Measurements from ENCODE around the gene XPO5. TPM values are rescaled to one million over a fixed set of nuclear protein-coding genes. Genes with fewer than 3 reads are reported as not detected.
"Not testable (repeated sequence)": the region's sequence is repeated elsewhere in the genome, so short reads cannot be mapped to it uniquely, and the experiment has no call there.

XPO5 gene
- total RNA-seq, 4 donors from 2014 or later, result 11.3 to 25.1 (median 17.6) TPM

DNA sequence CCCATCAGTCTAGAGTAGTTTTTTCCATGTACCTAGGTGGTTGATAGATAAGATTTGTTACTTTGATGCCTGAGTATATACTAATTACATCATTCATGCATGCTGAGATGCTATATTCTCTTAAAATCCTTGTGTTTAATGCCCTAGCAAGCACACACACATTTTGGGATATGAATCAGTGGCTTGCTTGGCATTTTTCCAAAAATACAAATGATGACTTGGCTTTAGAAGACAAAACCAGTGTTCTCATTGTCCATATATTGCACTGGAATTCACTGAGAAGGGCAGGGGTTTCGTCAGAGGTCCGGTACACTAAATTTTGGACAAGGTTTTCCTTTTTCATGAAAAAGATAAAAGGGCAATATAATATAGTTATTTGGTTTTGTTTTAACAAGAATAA is 28.3 kb upstream of the XPO5 start:
- H3K27ac ChIP-seq, result no peak overlapping the region
- no peaks in the 10 kb centered on the region for H3K27me3 ChIP-seq
- DNase-seq, result no peak
- no peak for TF ChIP-seq POLR2AphosphoS5 (IDR thresholded peaks at IDR 0.05)
- no peak for TF ChIP-seq EP300 (IDR thresholded peaks at IDR 0.05; ENCODE audit: low read depth)
- TF ChIP-seq, protein P1, sequence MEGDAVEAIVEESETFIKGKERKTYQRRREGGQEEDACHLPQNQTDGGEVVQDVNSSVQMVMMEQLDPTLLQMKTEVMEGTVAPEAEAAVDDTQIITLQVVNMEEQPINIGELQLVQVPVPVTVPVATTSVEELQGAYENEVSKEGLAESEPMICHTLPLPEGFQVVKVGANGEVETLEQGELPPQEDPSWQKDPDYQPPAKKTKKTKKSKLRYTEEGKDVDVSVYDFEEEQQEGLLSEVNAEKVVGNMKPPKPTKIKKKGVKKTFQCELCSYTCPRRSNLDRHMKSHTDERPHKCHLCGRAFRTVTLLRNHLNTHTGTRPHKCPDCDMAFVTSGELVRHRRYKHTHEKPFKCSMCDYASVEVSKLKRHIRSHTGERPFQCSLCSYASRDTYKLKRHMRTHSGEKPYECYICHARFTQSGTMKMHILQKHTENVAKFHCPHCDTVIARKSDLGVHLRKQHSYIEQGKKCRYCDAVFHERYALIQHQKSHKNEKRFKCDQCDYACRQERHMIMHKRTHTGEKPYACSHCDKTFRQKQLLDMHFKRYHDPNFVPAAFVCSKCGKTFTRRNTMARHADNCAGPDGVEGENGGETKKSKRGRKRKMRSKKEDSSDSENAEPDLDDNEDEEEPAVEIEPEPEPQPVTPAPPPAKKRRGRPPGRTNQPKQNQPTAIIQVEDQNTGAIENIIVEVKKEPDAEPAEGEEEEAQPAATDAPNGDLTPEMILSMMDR (IDR thresholded peaks at IDR 0.05), result no peak
- no peak for TF ChIP-seq POLR2A (IDR thresholded peaks at IDR 0.05)
- 89 to 94% methylated on average over 2 of the region's 2 CpGs for WGBS, 2 donors (ENCODE audit: low coverage in 1 of 2)
- peaks cover 0 to 3% (median 0%) of the 10 kb centered on the region in 4 donors for H3K4me1 ChIP-seq
- intact Hi-C loops (cut with DNase I; ENCODE audit: low total_unique reads), result no loop called here
- H3K36me3 ChIP-seq, result peaks cover 0 to 32% (median 8%) of the 10 kb centered on the region in 4 donors
- no peak overlapping the region for H3K4me3 ChIP-seq
- no peaks in the 10 kb centered on the region for H3K9me3 ChIP-seq
- in situ Hi-C loops (cut with MboI; ENCODE audit: low pct_ligation_motif_present in 1 of 4, low pct_unique_long_range_greater_than_20kb in 1 of 4, low sequenced_read_pairs in 3 of 4), result loop anchor here in 1 of 4 donors (25.0 kb wide), 1 partner anchor 483 kb away; no protein-coding TSS in a partner anchor

DNA sequence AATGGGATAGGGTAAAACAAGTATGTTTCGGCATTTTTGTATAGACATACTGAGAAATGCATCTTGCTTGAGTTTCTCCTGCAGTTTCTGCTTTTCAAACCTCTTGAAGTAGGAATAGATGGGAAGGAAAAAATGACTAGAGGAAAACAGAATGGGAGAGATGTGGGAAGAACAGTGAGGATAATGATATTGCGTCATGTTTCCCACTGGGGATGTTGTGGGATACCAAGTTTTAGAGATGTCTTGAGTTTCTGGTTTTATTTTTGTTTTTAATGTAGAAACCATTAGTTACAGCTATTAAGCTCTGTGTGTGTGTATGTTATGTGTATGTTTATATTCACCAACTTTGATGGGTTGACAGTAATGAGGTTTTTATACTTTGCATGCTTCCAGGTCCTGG is 24.8 kb upstream of the XPO5 start:
- TF ChIP-seq POLR2AphosphoS5 (IDR thresholded peaks at IDR 0.05), result no peak
- TF ChIP-seq POLR2A (IDR thresholded peaks at IDR 0.05), result no peak
- TF ChIP-seq EP300 (IDR thresholded peaks at IDR 0.05; ENCODE audit: low read depth), result no peak
- TF ChIP-seq, protein P1 (IDR thresholded peaks at IDR 0.05), result no peak
- H3K36me3 ChIP-seq, result peaks cover 0 to 32% (median 8%) of the 10 kb centered on the region in 4 donors
- no peak for DNase-seq
- in situ Hi-C loops (cut with MboI; ENCODE audit: low pct_ligation_motif_present in 1 of 4, low pct_unique_long_range_greater_than_20kb in 1 of 4, low sequenced_read_pairs in 3 of 4), result loop anchor here in 1 of 4 donors (25.0 kb wide), 1 partner anchor 487 kb away; no protein-coding TSS in a partner anchor
- no peak overlapping the region for H3K4me3 ChIP-seq
- WGBS, 2 donors (ENCODE audit: low coverage in 1 of 2), result 97 to 100% methylated on average over 2 of the region's 2 CpGs
- no peaks in the 10 kb centered on the region for H3K27me3 ChIP-seq
- no peak overlapping the region for H3K27ac ChIP-seq
- no peaks in the 10 kb centered on the region for H3K9me3 ChIP-seq
- intact Hi-C loops (cut with DNase I; ENCODE audit: low total_unique reads), result no loop called here
- no peaks in the 10 kb centered on the region for H3K4me1 ChIP-seq

DNA sequence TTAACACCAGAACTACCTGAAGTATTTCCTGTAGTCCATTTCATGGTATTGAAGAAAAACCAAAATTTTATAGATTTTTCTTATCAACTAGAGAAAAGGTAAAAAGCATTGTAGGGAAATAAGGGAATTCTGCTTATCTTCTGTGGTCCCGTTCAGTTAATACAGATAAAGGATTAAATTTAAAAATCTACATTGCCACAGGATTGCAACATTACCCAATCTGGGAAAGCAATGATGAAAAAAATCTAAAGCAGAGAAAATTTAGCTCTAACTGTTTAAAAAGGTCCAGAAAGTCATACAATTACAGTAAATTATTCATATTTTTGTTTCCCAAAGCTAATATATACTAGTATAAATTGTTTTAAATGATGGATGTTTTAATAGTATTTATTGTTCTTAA is 18.1 kb upstream of the XPO5 start:
- H3K9me3 ChIP-seq, result no peaks in the 10 kb centered on the region
- H3K36me3 ChIP-seq, result peaks cover 0 to 4% (median 0%) of the 10 kb centered on the region in 4 donors
- in situ Hi-C loops (cut with MboI; ENCODE audit: low pct_ligation_motif_present in 1 of 4, low pct_unique_long_range_greater_than_20kb in 1 of 4, low sequenced_read_pairs in 3 of 4) (no loop called here), intact Hi-C loops (cut with DNase I; ENCODE audit: low total_unique reads) (no loop called here)
- no peaks in the 10 kb centered on the region for H3K27me3 ChIP-seq
- H3K27ac ChIP-seq, result no peak overlapping the region
- DNase-seq, result no peak
- no peak overlapping the region for H3K4me3 ChIP-seq
- 77 to 86% methylated on average over 1 of the region's 1 CpG for WGBS, 2 donors (ENCODE audit: low coverage in 1 of 2)
- TF ChIP-seq POLR2AphosphoS5 (IDR thresholded peaks at IDR 0.05) (no peak), EP300 (IDR thresholded peaks at IDR 0.05; ENCODE audit: low read depth) (no peak), POLR2A (IDR thresholded peaks at IDR 0.05) (no peak)
- TF ChIP-seq, protein P1 (IDR thresholded peaks at IDR 0.05), result no peak
- H3K4me1 ChIP-seq, result no peaks in the 10 kb centered on the region

DNA sequence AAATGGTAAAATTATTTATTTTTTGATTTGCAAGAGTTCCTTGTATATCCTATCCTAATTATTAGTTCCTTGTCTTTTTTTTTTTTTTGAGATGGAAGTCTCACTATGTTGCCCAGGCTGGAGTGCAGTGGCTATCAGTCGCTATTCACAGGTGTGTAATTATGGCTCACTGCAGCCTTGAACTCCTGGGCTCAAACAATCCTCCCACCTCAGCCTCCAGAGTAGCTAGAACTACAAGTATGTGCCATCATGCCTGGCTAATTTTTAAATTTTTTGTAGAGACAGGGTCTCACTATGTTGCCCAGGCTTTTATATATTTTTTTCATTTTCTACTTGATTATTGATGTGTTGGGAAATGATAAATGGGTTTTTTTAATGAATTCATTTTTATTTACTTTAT is 13.7 kb upstream of the XPO5 start:
- H3K27me3 ChIP-seq; in situ Hi-C loops (cut with MboI; ENCODE audit: low pct_ligation_motif_present in 1 of 4, low pct_unique_long_range_greater_than_20kb in 1 of 4, low sequenced_read_pairs in 3 of 4); H3K9me3 ChIP-seq; H3K4me1 ChIP-seq; DNase-seq; H3K4me3 ChIP-seq; H3K27ac ChIP-seq; intact Hi-C loops (cut with DNase I; ENCODE audit: low total_unique reads): not testable (repeated sequence)
- H3K36me3 ChIP-seq, result peaks cover 0 to 17% (median 6%) of the 10 kb centered on the region in 4 donors
- 80 to 94% methylated on average over 1 of the region's 1 CpG for WGBS, 2 donors (ENCODE audit: low coverage in 1 of 2)

DNA sequence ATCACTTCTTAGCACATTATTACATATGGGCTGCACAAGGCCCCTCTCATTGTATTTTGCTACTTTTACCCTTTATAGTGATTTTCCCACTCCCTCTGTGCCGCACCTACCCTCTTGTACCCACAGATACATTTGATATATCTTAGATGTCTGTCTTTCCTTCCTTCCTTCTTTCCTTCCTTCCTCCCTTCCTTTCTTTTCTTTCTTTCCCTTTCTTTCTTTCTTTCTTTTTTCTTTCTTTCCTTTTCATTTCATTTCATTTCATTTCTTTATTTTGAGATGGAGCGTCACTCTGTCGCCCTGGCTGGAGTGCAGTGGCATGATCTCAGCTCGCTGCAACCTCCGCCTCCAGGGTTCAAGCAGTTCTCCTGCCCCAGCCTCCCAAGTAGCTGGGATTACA is 12.4 kb upstream of the XPO5 start:
- H3K4me1 ChIP-seq, result no peaks in the 10 kb centered on the region
- no peaks in the 10 kb centered on the region for H3K9me3 ChIP-seq
- TF ChIP-seq, protein P1 (IDR thresholded peaks at IDR 0.05), result no peak
- TF ChIP-seq EP300 (IDR thresholded peaks at IDR 0.05; ENCODE audit: low read depth) (no peak), POLR2A (IDR thresholded peaks at IDR 0.05) (no peak), POLR2AphosphoS5 (IDR thresholded peaks at IDR 0.05) (no peak)
- H3K36me3 ChIP-seq, result peaks cover 0 to 29% (median 13%) of the 10 kb centered on the region in 4 donors
- in situ Hi-C loops (cut with MboI; ENCODE audit: low pct_ligation_motif_present in 1 of 4, low pct_unique_long_range_greater_than_20kb in 1 of 4, low sequenced_read_pairs in 3 of 4) (no loop called here), intact Hi-C loops (cut with DNase I; ENCODE audit: low total_unique reads) (no loop called here)
- H3K27ac ChIP-seq, result no peak overlapping the region
- H3K27me3 ChIP-seq, result no peaks in the 10 kb centered on the region
- H3K4me3 ChIP-seq, result no peak overlapping the region
- 98 to 100% methylated on average over 1 to 5 of the region's 5 CpGs for WGBS, 2 donors (ENCODE audit: low coverage in 1 of 2)
- no peak for DNase-seq

Measured in transverse colon (tissue), 4 donors.